BJ (cell line): Measurements from ENCODE around the gene SDF4. TPM values are rescaled to one million over a fixed set of nuclear protein-coding genes. Genes with fewer than 3 reads are reported as not detected.

Source experiments
- CTCF ChIA-PET: fragments of 350-600 bp; formaldehyde crosslinking; extraction: SDS; loops from one replicate; lab custom pipeline; 2021; ENCODE audit warnings: antibody characterized with exemption, inconsistent platforms; lab: Yijun Ruan, JAX
- POLR2A ChIA-PET: fragments of 300-600 bp; sonication (Branson Sonifier 250); formaldehyde crosslinking; extraction: SDS; loops from one replicate; lab custom pipeline; 2021; ENCODE audit warnings: antibody characterized with exemption; lab: Charles Lee
- DNase-seq: peaks from one replicate; pipeline ENCODE4 v3.0.0-alpha.2; 2011; ENCODE audit warnings: low read depth
- H3K27me3 ChIP-seq: 2 replicates; pipeline ENCODE4 v1.6.0; 2011; ENCODE audit warnings: low read length; ENCODE audit not compliant: control insufficient read depth, insufficient read depth
- H3K36me3 ChIP-seq: 2 replicates; pipeline ENCODE4 v1.5.1; 2011; ENCODE audit warnings: low read length; ENCODE audit not compliant: control insufficient read depth, insufficient read depth
- H3K4me3 ChIP-seq: 2 replicates; pipeline ENCODE4 v1.5.1; 2011; ENCODE audit warnings: low read depth, mild to moderate bottlenecking, control low read depth, low read length
- polyA plus RNA-seq: library from polyadenylated mRNA; depleted of rRNA; stranded (reverse); fragments of >200 nt; gene quantifications from 2 replicates; pipeline ENCODE4 v1.2.3, GENCODE V29; 2011
- TF ChIP-seq, protein P1 (sequence below): IDR thresholded peaks from 2 replicates; pipeline ENCODE4 v1.5.1; 2011; ENCODE audit warnings: low read depth, mild to moderate bottlenecking, control low read depth, inconsistent platforms, low read length, moderate library complexity; ENCODE audit not compliant: insufficient read depth

Gene SDF4
- polyA plus RNA-seq, 1 experiment: 188 TPM

DNA sequence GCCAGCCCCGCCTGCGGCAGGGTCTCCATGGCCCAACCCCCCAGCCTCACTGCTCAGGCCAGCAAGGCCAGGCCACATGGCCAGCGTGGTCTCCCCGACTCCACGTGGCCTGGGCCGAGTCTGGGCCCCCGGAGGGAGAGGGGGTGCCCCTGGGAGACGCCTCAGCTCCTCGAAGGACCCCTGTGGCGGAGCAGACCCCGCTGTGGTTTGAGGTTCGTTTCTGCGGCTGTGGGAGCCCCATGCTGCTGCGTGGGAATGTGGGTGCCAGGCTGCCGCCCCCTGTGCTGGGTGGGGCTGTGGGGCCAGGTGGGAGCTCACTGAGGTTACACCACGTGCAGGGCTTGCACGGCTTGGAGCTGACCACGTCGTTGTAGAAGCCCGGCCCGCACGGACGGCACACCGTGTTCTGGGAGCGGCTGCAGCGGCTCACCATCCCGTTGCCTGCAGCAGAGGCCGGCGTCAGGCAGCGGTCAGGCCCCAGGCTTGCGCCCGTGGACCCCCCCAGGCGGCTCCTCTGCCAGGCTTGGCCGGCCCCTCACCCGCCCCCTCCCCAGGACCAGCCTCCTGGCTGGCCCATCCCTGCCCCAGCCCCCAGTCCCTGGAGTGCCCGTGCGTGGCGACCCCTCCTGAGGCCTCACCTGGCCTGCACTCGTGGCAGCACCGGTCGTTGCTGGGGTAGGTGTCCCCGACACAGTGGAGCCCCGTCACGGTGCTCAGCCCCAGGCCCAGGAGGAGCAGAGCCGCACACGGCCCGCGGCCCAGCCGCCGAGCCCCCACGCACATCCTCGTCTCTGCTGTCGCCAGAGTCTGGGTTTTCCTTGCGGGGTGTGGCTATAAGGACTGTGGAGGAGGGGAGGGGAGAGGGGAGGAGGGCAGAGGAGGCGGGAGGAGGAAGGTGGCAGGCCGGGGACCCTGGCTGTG, 18.2 kb downstream of the SDF4 start, which contains the start of gene TNFRSF4:
TSS of gene TNFRSF4 (minus strand) at position 809 of the 921 bp plus-strand sequence. CDS start at position 783, 26 bp downstream.
- no peak within 1 kb of the TSS for H3K4me3 ChIP-seq
- DNase-seq: no peak
- H3K36me3 ChIP-seq: peaks cover 8% of the 10 kb centered on the region
- ChIA-PET CTCF (interaction anchor here (0.5 kb wide), 1 partner anchor 89 kb away, joined by 4 read pairs; no protein-coding TSS in a partner anchor), POLR2A (no interaction called here)
- TF ChIP-seq, protein P1, sequence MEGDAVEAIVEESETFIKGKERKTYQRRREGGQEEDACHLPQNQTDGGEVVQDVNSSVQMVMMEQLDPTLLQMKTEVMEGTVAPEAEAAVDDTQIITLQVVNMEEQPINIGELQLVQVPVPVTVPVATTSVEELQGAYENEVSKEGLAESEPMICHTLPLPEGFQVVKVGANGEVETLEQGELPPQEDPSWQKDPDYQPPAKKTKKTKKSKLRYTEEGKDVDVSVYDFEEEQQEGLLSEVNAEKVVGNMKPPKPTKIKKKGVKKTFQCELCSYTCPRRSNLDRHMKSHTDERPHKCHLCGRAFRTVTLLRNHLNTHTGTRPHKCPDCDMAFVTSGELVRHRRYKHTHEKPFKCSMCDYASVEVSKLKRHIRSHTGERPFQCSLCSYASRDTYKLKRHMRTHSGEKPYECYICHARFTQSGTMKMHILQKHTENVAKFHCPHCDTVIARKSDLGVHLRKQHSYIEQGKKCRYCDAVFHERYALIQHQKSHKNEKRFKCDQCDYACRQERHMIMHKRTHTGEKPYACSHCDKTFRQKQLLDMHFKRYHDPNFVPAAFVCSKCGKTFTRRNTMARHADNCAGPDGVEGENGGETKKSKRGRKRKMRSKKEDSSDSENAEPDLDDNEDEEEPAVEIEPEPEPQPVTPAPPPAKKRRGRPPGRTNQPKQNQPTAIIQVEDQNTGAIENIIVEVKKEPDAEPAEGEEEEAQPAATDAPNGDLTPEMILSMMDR: no peak
- H3K27me3 ChIP-seq: no peaks in the 10 kb centered on the region

DNA sequence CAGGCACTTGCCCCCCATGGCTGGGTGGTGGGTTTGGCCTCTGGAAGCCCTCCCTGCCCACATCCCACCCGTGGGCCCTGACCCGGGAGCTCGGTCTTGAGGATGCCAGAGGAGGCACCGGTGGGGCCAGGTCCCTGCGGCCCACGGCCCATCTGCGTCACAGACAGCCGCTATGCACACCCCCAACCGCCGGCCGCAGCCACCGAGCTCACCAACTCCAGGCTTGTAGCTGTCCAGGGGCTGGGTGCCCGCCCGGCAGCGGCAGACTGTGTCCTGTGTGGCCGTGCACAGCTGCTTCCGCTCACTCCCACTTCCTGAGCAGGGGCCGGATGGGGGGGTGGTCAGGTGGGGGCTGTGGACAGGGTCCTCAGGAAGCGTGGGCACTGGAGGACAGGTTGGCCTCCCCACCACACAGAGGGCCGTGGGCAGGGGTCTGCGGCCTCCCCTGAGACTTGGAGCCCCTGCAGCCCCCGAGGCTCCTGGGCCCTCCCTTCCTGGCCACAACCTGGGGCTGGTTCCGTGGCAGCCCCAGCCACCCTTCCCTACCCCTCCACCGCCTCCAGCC, 18.9 kb downstream of the SDF4 start:
- DNase-seq: no peak
- Histone ChIP-seq H3K36me3 (peaks cover 6% of the 10 kb centered on the region), H3K27me3 (no peaks in the 10 kb centered on the region), H3K4me3 (no peak overlapping the region)
- CTCF ChIA-PET: interaction anchor here (0.5 kb wide), 1 partner anchor 89 kb away, joined by 4 read pairs; no protein-coding TSS in a partner anchor
- TF ChIP-seq, protein P1: no peak
- POLR2A ChIA-PET: no interaction called here

DNA sequence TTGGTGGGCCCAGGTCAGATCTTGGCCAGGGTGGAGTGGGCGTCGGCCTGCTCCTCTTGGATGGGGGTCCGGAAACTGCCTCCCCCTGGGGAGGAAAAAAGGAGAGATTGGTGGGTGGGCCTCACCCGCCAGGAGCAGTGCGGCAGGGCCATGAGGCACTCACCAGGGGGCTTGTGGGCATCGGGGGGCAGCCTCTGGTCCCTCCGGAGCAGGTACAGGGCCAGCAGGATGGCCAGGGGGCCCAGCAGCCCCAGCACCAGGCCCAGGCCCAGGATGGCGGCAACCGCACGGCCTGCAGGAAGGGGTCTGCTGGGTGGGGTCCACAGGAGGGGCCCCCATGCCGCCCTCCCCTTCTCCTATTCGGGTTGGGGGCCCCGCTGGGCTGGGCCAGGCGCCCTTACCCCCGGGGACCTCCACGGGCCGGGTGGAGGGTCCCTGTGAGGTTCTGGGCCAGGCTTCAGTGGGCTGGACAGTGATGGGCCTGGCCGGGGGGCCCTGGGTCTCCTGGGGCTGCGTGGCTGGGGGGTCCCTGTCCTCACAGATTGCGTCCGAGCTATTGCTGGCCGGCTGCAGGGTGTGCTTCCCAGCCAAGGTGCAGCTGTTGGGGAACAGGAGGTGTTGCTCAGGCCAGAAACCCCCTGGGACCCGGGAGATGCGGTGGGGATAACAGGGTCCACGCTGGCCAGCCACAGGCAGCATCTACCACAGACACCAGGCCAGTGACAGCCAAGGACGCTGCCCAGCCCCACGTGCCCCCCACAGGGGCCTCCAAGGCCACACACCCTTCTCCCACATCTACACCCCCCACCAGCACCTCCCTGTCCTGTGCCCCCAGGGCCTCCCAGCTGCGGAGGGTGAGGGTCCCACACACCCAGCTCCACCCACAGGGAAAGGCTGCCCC, 20.0 kb downstream of the SDF4 start:
- H3K36me3 ChIP-seq: peaks cover 4% of the 10 kb centered on the region
- CTCF ChIA-PET: no interaction called here
- DNase-seq: no peak

DNA sequence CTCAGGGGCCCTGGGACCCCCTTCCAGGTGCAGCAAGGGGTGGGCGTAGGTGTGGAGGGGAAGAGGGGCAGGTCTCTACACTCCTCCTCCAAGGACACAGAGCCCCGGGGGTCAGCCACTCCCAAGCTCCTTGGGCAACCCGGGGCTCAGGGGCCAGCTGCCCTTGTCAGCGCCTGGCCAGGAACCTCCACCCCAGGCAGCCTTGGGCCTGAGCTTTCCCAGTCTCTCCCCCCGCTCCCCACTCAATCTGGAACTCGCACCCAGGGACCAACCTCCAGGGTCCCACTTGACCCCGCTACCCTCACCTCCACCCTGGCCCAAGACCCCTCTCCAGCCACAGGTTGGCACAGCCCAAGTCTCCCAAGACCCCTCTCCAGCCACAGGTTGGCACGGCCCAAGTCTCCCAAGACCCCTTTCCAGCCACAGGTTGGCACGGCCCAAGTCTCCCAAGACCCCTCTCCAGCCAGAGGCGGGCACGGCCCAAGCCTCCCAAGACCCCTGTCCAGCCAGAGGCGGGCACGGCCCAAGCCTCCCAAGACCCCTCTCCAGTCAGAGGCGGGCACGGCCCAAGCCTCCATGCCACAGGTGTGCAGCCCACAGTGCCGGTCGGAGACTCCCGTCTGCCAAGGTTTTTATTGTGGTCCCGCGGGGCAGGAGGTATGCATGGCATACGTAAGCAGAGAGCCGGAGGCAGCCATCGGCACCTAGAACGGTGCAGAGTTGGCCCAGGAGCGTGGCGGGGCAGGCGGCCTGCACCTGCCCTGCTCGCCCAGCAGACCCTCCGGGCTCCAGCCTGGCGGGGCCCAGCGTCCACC, 20.9 kb downstream of the SDF4 start:
- no peaks in the 10 kb centered on the region; the same call in 1 of the 2 replicates for H3K36me3 ChIP-seq
- DNase-seq: no peak
- H3K27me3 ChIP-seq: no peaks in the 10 kb centered on the region
- POLR2A ChIA-PET: no interaction called here
- CTCF ChIA-PET: interaction anchor here (1.0 kb wide), 1 partner anchor 9 kb away, joined by 3 read pairs; no protein-coding TSS in a partner anchor
- no peak overlapping the region for H3K4me3 ChIP-seq
- TF ChIP-seq, protein P1: no peak

More for the DNA sequence above, 20.0 kb downstream of the SDF4 start:
- TF ChIP-seq, protein P1: no peak
- Histone ChIP-seq H3K4me3 (no peak overlapping the region), H3K27me3 (no peaks in the 10 kb centered on the region)
- POLR2A ChIA-PET: no interaction called here
